ENCODE data around the gene THSD1.
"Not testable (repeated sequence)": the region's sequence is repeated elsewhere in the genome, so short reads cannot be mapped to it uniquely, and the experiment has no call there.

- not testable (repeated sequence) for TF ChIP-seq CTCF, POLR2A (IDR thresholded peaks at IDR 0.05)
Measured at GRCh38 chr13:52407436-52407835, 1.5 kb upstream of the THSD1 start.
